IPS DF 19.7 (cell line): ENCODE measurements around the gene FASTKD1.

Experiments used
- DNase-seq: peaks from one replicate; pipeline ENCODE4 v3.0.0-alpha.2; 2013; ENCODE audit warnings: low read depth, low spot score

Gene FASTKD1

GRCh38 chr2:169507698-169508097 lies 66.0 kb downstream of the FASTKD1 start:
- no peak for DNase-seq

GRCh38 chr2:169504651-169505050 lies 69.0 kb downstream of the FASTKD1 start:
- no peak for DNase-seq

- no peak for DNase-seq
Measured at GRCh38 chr2:169495310-169495928, 78.2 kb downstream of the FASTKD1 start.

DNA sequence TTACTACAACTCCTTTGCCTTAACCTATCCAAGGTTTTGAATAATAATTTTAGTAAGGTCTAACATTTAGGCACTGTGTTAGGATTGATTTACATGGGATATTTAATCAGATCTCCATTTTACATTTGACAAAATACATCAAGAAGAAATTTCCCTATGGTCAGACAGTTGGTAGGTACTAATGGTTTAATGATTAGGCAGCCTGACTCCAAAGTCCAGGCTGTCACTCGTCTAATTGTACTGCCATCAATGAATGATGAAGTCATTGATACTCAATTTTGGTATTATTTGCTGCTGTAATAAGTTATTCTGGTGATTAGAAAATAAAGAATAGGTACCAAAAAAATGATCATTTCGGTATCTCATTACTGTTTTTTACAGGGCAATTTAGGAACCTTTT lies 80.3 kb downstream of the FASTKD1 start:
- DNase-seq = no peak

DNA sequence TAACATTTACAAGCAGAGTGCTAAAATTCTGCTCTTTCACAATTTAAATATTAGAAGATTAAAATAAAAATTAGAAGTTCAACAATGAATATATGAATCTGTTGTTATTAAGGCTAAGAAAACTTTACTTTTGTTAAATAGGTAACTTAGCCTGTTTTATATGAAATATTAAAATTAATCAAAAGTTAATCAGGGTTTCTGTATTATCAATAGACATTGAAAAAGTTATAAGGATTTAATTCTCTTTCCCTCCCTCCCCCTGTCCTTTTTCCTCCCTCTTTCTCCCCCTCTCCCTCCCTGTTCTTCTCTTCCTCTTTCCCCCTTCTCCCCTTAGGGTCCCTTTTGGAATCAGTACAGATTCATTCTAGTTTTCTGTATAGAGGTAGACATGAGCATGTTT lies 82.3 kb downstream of the FASTKD1 start:
- no peak for DNase-seq

- no peak for DNase-seq
Measured at GRCh38 chr2:169490834-169491233, 82.8 kb downstream of the FASTKD1 start.

- no peak for DNase-seq
Measured at GRCh38 chr2:169486487-169486886, 87.2 kb downstream of the FASTKD1 start.

DNA sequence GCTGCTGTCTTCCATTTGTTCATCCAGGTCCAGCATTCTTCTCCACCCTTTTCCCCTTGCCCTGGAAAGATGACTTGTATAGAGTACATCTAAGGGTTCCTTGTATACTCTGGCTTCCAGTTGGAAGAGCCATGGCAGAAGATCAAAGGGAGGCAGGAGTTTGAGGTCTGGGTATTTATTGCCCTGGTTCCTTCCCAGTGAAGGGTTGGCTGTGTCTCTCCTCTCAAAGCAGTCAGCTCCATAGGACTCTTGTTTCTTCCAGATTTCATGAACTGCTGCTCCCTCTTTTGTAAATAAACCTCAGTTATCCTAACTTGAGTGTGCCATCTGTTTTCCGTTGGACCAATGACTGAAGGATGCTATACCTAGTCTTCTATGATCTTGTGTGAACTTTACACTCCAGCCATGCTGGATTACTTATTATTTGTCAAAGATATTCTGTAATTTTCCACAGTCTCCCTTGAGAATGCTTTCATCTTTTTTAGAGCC lies 88.0 kb downstream of the FASTKD1 start:
- no peak for DNase-seq

DNA sequence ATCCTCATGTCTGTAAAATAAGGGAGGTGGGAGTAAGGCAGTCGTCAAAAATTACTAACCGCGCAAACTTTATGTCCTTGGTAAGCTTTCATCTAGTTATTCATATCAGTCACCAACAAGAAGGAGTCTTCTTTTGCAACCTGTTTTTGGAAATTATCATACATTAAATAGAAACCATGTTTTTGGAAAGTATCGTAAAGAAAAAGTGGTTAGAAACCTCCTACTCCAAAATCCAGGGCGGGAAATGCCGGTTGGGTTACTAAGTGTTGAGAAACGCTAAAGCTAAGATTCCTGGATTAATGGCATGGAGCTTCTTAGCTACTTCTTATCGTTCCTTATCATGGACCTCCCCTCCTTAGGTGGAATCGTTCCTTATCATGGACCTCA lies 93.6 kb downstream of the FASTKD1 start:
- DNase-seq = no peak
